SJSA1 (cell line): ENCODE data around the gene EOLA1. TPM values are rescaled to one million over a fixed set of nuclear protein-coding genes. Genes with fewer than 3 reads are reported as not detected.
A peak's percentile ranks its signal among the peaks of the same experiment; 100 is the strongest.
"Not testable (repeated sequence)": the region's sequence is repeated elsewhere in the genome, so short reads cannot be mapped to it uniquely, and the experiment has no call there.

Source experiments
- DNase-seq, 2 experiments: peaks; one replicate each; pipeline ENCODE4 v3.0.0-alpha.2; 2015 to 2020; ENCODE audit warnings: low spot score in 2 of 2, low read depth in 1 of 2
- H3K27ac ChIP-seq: fragments of 250-450 bp; sonication (Bioruptor Pico); 2 replicates; pipeline ENCODE4 v1.5.1; 2020; ENCODE audit warnings: mild to moderate bottlenecking, moderate library complexity
- H3K27me3 ChIP-seq: fragments of 250-450 bp; sonication (Bioruptor Pico); replicated peaks from 2 replicates; pipeline ENCODE4 v1.5.1; 2020; ENCODE audit warnings: mild to moderate bottlenecking, moderate library complexity
- H3K36me3 ChIP-seq: fragments of 250-450 bp; sonication (Bioruptor Pico); 2 replicates; pipeline ENCODE4 v1.5.1; 2020; ENCODE audit warnings: mild to moderate bottlenecking
- H3K4me1 ChIP-seq: fragments of 250-450 bp; sonication (Bioruptor Pico); replicated peaks from 2 replicates; pipeline ENCODE4 v1.6.1; 2021; ENCODE audit warnings: mild to moderate bottlenecking
- H3K4me3 ChIP-seq: fragments of 250-450 bp; sonication (Bioruptor Pico); 2 replicates; pipeline ENCODE4 v1.5.1; 2020; ENCODE audit warnings: mild to moderate bottlenecking
- H3K9me3 ChIP-seq: fragments of 250-450 bp; sonication (Bioruptor Pico); replicated peaks from 2 replicates; pipeline ENCODE4 v1.5.1; 2020; ENCODE audit warnings: mild to moderate bottlenecking
- total RNA-seq: library from RNA; depleted of rRNA; stranded (reverse); fragments of >200 nt; shearing (Covaris generic); gene quantifications from 2 replicates; pipeline ENCODE4 v1.2.3, GENCODE V29; 2014

Gene EOLA1
- total RNA-seq, 1 experiment from 2014 or later, result 30.5 TPM

DNA sequence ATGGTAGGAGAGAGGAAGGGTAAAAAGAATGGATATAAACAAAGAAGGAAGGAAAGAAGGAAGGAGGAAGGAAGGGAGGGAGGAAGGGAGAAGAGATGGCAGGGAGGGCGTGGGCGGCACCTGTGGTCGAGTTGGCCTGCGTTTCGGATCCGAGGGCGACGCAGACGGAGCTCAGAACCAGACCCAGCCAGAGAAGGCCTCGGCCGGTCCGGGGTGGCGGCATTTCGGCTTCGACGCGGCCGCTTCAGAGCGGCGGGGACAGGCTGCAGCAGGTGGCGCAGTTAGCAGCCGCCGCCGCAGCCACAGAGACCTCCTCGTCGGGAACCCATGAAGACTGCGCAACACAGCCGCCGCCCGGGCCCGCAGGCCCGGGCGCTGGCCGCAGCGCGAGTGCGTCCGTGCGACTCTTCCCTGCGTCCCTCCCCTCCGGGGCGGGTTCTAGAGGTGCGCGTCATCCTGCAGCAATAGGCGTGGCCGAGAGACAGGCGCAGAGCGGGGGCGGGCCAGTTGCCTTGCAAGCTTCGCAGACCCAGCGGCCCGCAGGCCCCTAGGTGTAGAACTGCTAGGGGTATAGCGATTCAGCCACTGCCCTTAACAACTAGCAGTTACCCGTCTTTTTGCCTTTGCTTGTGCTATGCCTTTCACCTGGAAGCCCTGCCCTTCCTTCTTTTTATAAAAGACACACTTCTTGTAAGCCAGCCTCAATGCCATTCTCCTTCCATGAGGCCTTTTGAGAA is 35.7 kb upstream of the EOLA1 start, which contains the start of gene IDS:
Gene IDS, minus strand, starts transcription at position 392 of the 737 bp plus-strand sequence. Its CDS starts 169 bp downstream, at position 223.
- peak; percentile 74 to 86 for DNase-seq
- Histone ChIP-seq H3K4me1 (peaks cover 12% of the 10 kb centered on the region), H3K9me3 (no peaks in the 10 kb centered on the region), H3K4me3 (peak within 1 kb of the TSS; percentile 56), H3K27me3 (no peaks in the 10 kb centered on the region), H3K27ac (peak within 1 kb of the TSS; percentile 65), H3K36me3 (peaks cover 14% of the 10 kb centered on the region)

DNA sequence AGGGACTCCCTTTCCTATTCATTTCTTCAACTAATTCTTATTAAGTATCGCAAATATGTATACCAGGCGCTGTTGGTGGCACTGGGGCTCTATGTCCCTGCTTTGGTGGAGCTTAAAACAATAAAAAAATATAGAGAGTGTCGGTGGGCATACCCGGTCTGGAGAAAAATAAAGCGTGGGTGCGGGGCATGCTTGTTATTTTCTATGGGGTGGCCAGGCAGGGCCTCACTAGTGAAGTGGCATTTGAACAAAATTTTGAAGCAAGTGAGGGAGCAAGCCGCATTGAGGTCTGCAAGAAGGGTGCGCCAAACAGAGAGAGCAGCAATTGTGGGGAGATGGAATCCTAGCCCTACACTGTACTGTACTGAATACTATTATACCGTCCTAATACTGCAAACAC is 35.1 kb upstream of the EOLA1 start:
- Histone ChIP-seq H3K27ac (no peak overlapping the region), H3K36me3 (peaks cover 9% of the 10 kb centered on the region), H3K4me1 (peaks cover 12% of the 10 kb centered on the region), H3K27me3 (no peaks in the 10 kb centered on the region), H3K4me3 (no peak overlapping the region; the same call in 1 of the 2 replicates), H3K9me3 (no peaks in the 10 kb centered on the region)
- no peak for DNase-seq

DNA sequence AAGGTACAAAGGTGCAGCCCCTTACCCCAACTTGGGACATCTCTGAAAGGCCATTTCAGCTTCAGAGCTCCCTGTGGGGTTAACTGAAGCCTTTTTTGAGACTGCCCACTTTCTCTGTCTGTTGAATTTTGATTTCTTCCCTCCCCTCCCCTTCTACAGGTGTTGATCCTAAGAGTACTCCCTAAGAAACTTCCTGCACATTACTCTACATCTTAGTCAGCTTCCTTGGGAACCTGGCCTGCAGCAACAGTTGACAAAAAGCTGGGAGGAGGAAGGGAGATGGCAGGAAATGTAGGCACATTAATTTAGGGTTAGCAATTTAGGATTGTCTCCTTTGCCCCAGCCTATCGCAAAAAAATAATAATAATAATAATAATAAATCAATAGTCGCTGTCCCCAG is 34.5 kb upstream of the EOLA1 start:
- 0 out of 2 replicates have a peak, but pooled peaks cover 5% of the 10 kb centered on the region for H3K36me3 ChIP-seq
- H3K27ac ChIP-seq, result no peak overlapping the region
- H3K4me3 ChIP-seq, result no peak overlapping the region
- no peaks in the 10 kb centered on the region for H3K9me3 ChIP-seq
- DNase-seq, result no peak
- H3K27me3 ChIP-seq, result no peaks in the 10 kb centered on the region
- peaks cover 12% of the 10 kb centered on the region for H3K4me1 ChIP-seq

DNA sequence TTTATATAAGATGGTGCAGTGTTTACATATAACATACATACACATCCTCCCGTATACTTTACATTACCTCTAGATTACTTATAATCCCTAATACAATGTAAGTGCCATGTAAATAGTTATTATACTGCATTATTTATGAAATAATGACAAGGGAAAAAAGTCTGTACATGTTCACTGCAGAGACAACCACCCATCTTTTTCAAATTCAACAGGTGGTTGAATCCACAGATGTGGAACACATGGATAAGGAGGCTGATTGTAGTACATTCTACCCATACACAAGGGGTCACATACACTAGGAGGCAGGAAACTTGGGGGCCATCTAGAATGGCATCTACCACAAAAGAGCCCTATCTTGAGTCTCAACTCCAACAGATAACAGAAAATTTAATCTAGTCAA is 32.3 kb upstream of the EOLA1 start:
- H3K4me1 ChIP-seq, result peaks cover 12% of the 10 kb centered on the region
- no peak overlapping the region for H3K4me3 ChIP-seq
- no peaks in the 10 kb centered on the region for H3K9me3 ChIP-seq
- H3K27ac ChIP-seq, result no peak overlapping the region
- no peaks in the 10 kb centered on the region for H3K27me3 ChIP-seq
- DNase-seq, result no peak
- no peaks in the 10 kb centered on the region for H3K36me3 ChIP-seq

DNA sequence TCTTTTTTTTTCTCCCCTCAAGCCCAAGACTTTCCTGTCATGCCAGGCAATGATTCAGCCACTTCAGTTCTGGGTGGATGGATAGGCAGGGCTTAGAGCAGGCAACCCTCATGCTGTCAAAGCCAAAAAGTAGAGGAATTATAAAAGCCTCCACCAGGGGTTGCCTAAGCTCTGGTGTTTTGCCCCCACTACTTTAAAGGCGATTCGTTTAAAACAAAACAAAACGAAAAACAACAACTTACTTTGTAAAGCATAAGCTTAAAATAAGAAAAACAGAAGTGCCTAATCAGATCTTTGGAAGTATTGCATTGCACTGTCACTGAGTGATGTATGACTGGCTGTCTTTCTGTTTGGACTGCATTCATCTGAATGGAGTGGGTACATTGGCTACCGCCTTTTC is 30.4 kb upstream of the EOLA1 start:
- Histone ChIP-seq H3K36me3 (no peaks in the 10 kb centered on the region), H3K27me3 (no peaks in the 10 kb centered on the region), H3K4me3 (no peak overlapping the region), H3K9me3 (no peaks in the 10 kb centered on the region), H3K27ac (no peak overlapping the region), H3K4me1 (peaks cover 2% of the 10 kb centered on the region)
- DNase-seq, result no peak

DNA sequence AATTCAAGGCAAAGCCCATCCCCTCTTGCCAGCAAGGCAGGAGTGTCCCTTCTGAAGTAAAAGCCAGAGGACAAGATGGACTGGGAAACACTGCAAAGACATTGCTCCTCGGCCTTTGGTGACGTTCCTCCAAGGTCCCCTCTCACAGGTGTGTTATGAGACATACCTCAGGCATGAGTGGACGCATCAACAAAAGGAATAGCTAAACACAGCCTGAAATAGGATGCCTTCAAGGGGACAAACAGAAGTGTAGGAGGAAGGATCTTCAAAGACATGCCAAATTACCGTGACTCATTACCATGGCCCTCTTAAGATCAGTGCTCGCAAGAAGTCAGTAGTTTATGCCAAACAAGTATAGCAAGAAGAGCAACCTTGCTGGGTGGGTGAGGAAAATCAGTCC is 29.7 kb upstream of the EOLA1 start:
- Histone ChIP-seq H3K4me1 (no peaks in the 10 kb centered on the region), H3K36me3 (no peaks in the 10 kb centered on the region), H3K9me3 (no peaks in the 10 kb centered on the region), H3K27ac (no peak overlapping the region), H3K4me3 (no peak overlapping the region), H3K27me3 (no peaks in the 10 kb centered on the region)
- DNase-seq, result no peak

DNA sequence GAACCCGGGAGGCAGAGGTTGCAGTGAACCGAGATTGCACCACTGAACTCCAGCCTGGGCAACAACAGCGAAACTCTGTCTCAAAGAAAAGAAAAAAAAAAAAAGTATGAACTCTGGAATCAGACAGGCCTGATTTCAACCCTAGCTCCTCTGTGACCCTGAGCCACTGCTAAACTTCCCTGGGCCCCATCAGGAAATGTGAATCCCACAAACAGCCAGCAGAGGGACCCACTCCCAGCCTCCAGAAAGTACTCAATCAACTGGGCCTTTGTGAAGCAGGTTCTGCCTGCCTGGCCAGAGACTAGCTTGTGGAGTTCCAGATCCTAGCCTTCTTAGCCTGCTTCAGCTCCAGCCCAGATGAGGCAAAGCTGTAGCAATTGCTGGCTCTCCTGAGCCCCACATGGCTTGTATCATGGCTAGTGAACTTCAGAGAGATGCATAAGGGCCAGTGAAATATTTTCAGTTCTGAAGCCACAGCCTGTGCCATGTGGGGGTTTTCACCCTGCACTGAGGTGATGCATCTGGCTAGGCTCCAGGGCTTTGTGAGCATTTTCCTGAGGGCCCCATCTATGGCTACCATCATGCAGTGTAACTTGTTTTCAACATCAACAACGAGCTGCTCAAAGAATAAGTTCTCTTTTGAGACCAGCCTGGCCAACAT is 28.5 kb upstream of the EOLA1 start:
- peak; percentile 29 to 42 for DNase-seq
- H3K4me3 ChIP-seq, result no peak overlapping the region
- no peak overlapping the region for H3K27ac ChIP-seq

DNA sequence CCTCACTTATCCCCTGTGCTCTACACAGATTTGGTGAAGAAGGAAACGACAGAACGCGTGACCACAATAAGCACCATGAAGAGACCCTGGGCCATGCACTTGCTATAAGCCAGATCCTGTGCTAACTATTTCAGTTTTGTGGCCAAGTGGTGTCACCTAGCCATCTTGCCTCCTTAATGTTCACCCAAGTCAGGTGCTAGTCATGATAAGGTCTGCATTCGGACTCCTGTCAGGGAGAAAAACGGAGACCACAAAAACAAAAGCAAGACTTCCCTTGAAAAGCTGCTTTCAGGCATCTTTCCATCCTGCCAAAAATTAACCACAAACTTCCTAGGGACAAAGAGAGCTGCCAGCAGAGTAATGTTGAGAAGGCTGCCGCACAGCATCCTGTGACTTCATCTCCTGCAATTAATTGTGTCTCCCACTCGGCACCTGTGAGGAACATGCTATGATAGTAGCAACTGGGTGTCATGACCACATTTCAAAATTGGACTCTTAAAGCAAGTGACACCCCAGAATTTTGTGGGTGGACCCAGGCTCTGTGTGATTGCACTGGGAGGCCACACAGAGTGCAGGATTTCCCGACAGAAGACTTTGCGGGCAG is 26.9 kb upstream of the EOLA1 start:
- H3K27ac ChIP-seq, result no peak overlapping the region
- H3K27me3 ChIP-seq, result no peaks in the 10 kb centered on the region; the same call in 1 of the 2 replicates
- H3K4me3 ChIP-seq, result no peak overlapping the region
- no peak for DNase-seq
- H3K4me1 ChIP-seq, result no peaks in the 10 kb centered on the region
- no peaks in the 10 kb centered on the region for H3K9me3 ChIP-seq
- H3K36me3 ChIP-seq, result no peaks in the 10 kb centered on the region

More for the DNA sequence above, 28.5 kb upstream of the EOLA1 start:
- Histone ChIP-seq H3K36me3 (no peaks in the 10 kb centered on the region), H3K9me3 (no peaks in the 10 kb centered on the region), H3K27me3 (no peaks in the 10 kb centered on the region; the same call in 1 of the 2 replicates), H3K4me1 (no peaks in the 10 kb centered on the region)

DNA sequence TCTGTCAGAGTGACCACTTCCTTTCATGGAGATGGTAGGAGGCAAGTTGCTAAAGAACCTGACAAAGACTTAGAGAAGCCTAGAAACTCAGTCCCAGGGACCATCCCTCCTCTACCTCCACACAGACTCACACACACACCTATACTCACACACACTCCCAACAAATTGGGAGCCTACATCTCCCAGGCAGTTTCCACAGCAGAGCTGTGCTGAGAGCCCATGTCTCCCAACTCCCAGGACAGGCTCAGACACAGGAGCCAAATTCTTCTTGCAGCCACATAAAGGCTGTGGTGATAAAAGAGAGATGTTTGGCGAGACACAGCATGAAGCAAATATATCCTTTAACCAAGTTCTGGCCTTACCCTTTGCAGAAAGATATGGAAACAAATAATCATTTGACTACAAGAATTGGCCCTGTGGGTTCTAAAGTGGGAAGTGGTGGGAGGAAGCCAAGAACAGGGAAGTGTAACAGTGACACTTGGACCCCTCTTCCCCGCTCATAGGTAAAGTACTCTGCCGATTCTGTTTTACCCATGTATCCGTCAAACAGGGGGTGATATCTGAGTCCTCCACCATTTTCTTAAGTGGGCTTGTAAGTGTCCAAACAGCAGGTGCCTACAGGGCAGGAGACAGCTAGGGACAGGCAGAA is 24.7 kb upstream of the EOLA1 start:
- Histone ChIP-seq H3K4me3 (no peak overlapping the region), H3K4me1 (no peaks in the 10 kb centered on the region), H3K36me3 (no peaks in the 10 kb centered on the region), H3K27ac (no peak overlapping the region), H3K9me3 (no peaks in the 10 kb centered on the region), H3K27me3 (no peaks in the 10 kb centered on the region; the same call in 1 of the 2 replicates)
- DNase-seq, result no peak

DNA sequence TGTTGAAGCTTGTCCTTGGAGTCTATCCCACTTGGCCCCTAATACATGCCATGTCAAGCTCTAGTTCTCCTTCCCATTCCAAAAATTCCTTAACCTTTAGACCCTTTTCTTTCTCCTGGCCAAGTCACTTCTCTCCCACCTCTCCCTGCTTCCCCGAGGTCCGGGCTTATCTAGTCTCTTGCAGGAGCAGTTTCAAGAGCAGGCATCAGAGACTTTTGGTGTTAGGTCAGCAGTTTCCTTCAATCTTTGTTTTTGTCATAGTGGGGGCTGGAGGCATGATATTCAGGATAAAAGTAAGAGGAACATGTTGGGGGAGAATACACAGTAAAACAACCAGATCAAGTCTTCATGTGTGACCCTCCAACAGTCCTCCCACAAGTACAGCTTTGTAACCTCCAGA is 24.2 kb upstream of the EOLA1 start:
- Histone ChIP-seq H3K27ac (no peak overlapping the region), H3K4me1 (no peaks in the 10 kb centered on the region), H3K36me3 (no peaks in the 10 kb centered on the region), H3K27me3 (no peaks in the 10 kb centered on the region; the same call in 1 of the 2 replicates), H3K4me3 (no peak overlapping the region), H3K9me3 (no peaks in the 10 kb centered on the region)
- no peak for DNase-seq

DNA sequence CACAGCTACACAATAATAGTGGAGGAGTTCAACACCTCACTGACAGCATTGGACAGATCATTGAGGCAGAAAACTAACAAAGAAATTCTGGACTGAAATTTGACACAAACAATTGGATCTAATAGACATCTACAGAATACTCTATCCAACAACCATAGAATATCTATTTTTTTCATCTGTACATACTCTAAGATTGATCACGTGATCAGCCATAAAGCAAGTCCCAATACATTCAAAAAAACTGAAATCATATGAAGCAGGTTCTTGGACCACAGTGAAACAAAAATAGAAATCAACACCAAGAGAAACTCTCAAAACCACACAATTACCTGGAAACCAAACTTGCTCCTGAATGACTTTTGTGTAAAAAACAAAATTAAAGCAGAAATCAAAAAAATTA is 23.5 kb upstream of the EOLA1 start:
- no peak for DNase-seq
- Histone ChIP-seq H3K4me1 (no peaks in the 10 kb centered on the region), H3K9me3 (no peaks in the 10 kb centered on the region), H3K27ac (no peak overlapping the region), H3K36me3 (no peaks in the 10 kb centered on the region), H3K27me3 (no peaks in the 10 kb centered on the region; the same call in 1 of the 2 replicates), H3K4me3 (no peak overlapping the region)

DNA sequence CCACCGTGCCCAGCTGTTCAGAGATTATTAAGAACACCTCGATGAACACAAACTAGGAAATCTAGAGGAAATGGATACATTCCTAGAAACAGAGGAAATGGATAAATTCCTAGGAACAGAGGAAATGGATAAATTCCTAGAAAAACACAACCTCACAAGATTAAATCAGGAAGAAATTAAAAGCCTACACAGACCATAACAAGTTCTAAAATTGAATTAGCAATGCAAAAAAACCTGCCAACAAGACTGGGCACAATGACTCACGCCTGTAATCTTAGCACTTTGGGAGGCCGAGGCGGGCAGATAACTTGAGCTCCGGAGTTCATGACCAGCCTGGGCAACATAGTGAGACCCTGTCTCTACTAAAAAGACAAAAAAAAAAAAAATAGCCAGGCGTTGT is 22.6 kb upstream of the EOLA1 start:
- no peaks in the 10 kb centered on the region; the same call in 1 of the 2 replicates for H3K27me3 ChIP-seq

DNA sequence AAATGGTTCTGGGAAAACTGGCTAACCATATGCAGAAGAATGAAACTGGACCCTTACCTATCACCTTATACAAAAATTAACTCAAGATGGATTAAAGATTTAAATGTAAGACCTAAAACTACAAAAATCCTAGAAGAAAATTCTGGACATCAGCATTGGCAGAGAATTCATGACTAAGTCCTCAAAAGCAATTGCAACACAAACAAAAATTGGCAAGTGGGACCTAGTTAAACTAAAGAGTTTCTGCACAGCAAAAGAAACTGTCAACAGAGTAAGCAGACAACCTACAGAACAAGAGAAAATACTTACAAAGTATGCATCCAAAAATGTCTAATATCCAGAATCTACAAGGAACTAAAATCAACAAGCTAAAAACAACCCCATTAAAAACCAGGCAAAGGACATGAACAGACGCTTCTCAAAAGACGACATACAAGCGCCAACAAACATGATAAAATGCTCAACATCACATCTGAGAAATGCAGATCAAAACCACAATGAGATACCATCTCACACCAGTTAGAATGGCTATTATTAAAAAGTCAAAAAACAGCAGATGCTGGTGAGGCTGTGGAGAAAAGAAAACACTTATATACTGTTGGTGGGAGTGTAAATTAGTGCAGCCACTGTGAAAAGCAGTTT is 20.1 kb upstream of the EOLA1 start:
- H3K27ac ChIP-seq, H3K4me3 ChIP-seq, H3K36me3 ChIP-seq, H3K27me3 ChIP-seq, H3K9me3 ChIP-seq, H3K4me1 ChIP-seq, DNase-seq: not testable (repeated sequence)

More for the DNA sequence above, 22.6 kb upstream of the EOLA1 start:
- no peak for DNase-seq
- H3K36me3 ChIP-seq, result no peaks in the 10 kb centered on the region
- no peak overlapping the region for H3K27ac ChIP-seq
- H3K4me1 ChIP-seq, result no peaks in the 10 kb centered on the region
- no peaks in the 10 kb centered on the region for H3K9me3 ChIP-seq
- H3K4me3 ChIP-seq, result no peak overlapping the region
